Spleen (tissue), 13 donors: ENCODE results near the gene PAGE5. TPM values are rescaled to one million over a fixed set of nuclear protein-coding genes. Genes with fewer than 3 reads are reported as not detected.

ENCODE experiments used
- DNase-seq: peaks from one replicate; pipeline ENCODE4 v3.0.0-alpha.2; 2020
- H3K27ac ChIP-seq, 8 donors: fragments of 200-600 bp; sonication (generic) in 7 of 8; 1 replicate in 4 of 8; 2 replicates in 4 of 8; pipeline versions ENCODE4 v1.5.0 to v1.8.0; 2016 to 2021; ENCODE audit warnings: inconsistent platforms in 4 of 8, mild to moderate bottlenecking in 4 of 8, moderate library complexity in 1 of 8
- H3K27me3 ChIP-seq, 7 donors: fragments of 200-600 bp; sonication (generic) in 6 of 7; replicated peaks in 1 of 7; 1 replicate in 4 of 7; 2 replicates in 3 of 7; pipeline versions ENCODE4 v1.5.0 to v1.8.0; 2016 to 2021; ENCODE audit warnings: inconsistent platforms in 3 of 7, mild to moderate bottlenecking in 1 of 7
- H3K36me3 ChIP-seq, 6 donors: fragments of 200-600 bp; sonication (generic) in 5 of 6; 1 replicate in 4 of 6; 2 replicates in 2 of 6; pipeline versions ENCODE4 v1.5.0 to v1.8.0; 2016 to 2021; ENCODE audit warnings: inconsistent platforms in 2 of 6
- H3K4me1 ChIP-seq, 6 donors: fragments of 200-600 bp; sonication (generic) in 5 of 6; 1 replicate in 3 of 6; 2 replicates in 3 of 6; pipeline versions ENCODE4 v1.5.0 to v1.8.0; 2016 to 2021; ENCODE audit warnings: inconsistent platforms in 3 of 6
- H3K4me3 ChIP-seq, 8 donors: fragments of 200-600 bp; sonication (generic) in 7 of 8; 1 replicate in 4 of 8; 2 replicates in 4 of 8; pipeline versions ENCODE4 v1.5.0 to v1.8.0; 2016 to 2021; ENCODE audit warnings: inconsistent platforms in 4 of 8, mild to moderate bottlenecking in 4 of 8, moderate library complexity in 2 of 8
- H3K9me3 ChIP-seq, 8 donors: fragments of 200-600 bp; sonication (generic) in 7 of 8; 1 replicate in 4 of 8; 2 replicates in 4 of 8; pipeline versions ENCODE4 v1.5.0 to v1.8.0; 2016 to 2021; ENCODE audit warnings: inconsistent platforms in 4 of 8
- CTCF ChIP-seq, 11 experiments: fragments of 200-600 bp in 7 of 11; fragments of 450-650 bp in 4 of 11; sonication (generic) in 4 of 11; IDR thresholded peaks in 8 of 11; conservative IDR thresholded peaks in 3 of 11; 1 replicate in 7 of 11; 2 replicates in 4 of 11; pipeline versions ENCODE4 v1.4.0 to v1.8.0; 2016 to 2021; ENCODE audit warnings: antibody characterized with exemption in 11 of 11, inconsistent platforms in 4 of 11, mild to moderate bottlenecking in 1 of 11
- POLR2A ChIP-seq, 3 donors: fragments of 450-650 bp; IDR thresholded peaks; one replicate each; pipeline ENCODE4 v1.5.1; 2017; ENCODE audit warnings: antibody characterized with exemption in 3 of 3, mild to moderate bottlenecking in 1 of 3
- POLR2AphosphoS5 ChIP-seq, 3 donors: sonication (generic); formaldehyde crosslinking; IDR thresholded peaks; one replicate each; pipeline ENCODE4 v1.5.1; 2017; ENCODE audit warnings: antibody characterized with exemption in 3 of 3
- WGBS, 5 donors: extraction: QIAGEN DNeasy Blood & Tissue Kit in 3 of 5; methylation state at CpG; one replicate each; pipeline versions ENCODE4 v1.1.5 to v1.1.7; 2013 to 2018; 5-methylcytosine and 5-hydroxymethylcytosine counted together
- intact Hi-C: fragments of 100-400 bp; cut with DNase I; formaldehyde crosslinking; loops from one replicate; pipeline ENCODE4 v1.15.0; 2023; ENCODE audit warnings: low total_unique reads
- long read RNA-seq, 2 donors: transcript quantifications; one replicate each; lab custom pipeline, GENCODE V29; 2026
- polyA plus RNA-seq, 3 donors: library from polyadenylated mRNA; stranded (reverse); fragments of 200-250 nt; gene quantifications; one replicate each; pipeline ENCODE4 v1.2.1, GENCODE V29; 2013
- total RNA-seq, 7 donors: library from RNA; depleted of rRNA in 3 of 7; stranded (reverse); fragments of >200 nt in 3 of 7; fragmentation: NEBNext Ultra II Directional in 4 of 7; extraction: Animal tissue kit (Norgen Biotek cat#: 25700) in 4 of 7; gene quantifications; one replicate each; pipeline versions ENCODE4 v1.1.0 to v1.2.1, GENCODE V29; 2016 to 2021
- donor health status: healthy with polysubstance abuse.
- donor health status: DM: no; HTN: no; CAD: no; lungs with moderate emphysema.
- donor health status: DM: no; HTN: no; CAD: no.
- donor health status: Bipolar disorder and iron deficiency.
- donor health status: healthy.
- donor health status: DM: no; HTN: no; CAD: no.
- donor health status: DM: yes; HTN: yes; CAD: no.

Gene PAGE5
- total RNA-seq (not detected), polyA plus RNA-seq (under 1 TPM in 1 of 3 donors, not detected in 2; 0.50 TPM)
- long read RNA-seq, donor 1, result 0 reads
- long read RNA-seq, donor 2, result 0 reads

- Histone ChIP-seq H3K9me3 (no peaks in the 10 kb centered on the region), H3K27me3 (no peaks in the 10 kb centered on the region), H3K27ac (no peak within 1 kb of the TSS), H3K4me1 (no peaks in the 10 kb centered on the region), H3K36me3 (no peaks in the 10 kb centered on the region), H3K4me3 (no peak within 1 kb of the TSS)
- peak; percentile 50 for DNase-seq
- WGBS, 5 donors, result 78 to 89% (median 82%) methylated on average over 27 to 30 of the region's 30 CpGs
- TF ChIP-seq POLR2A (IDR thresholded peaks at IDR 0.05), result no peak
- TF ChIP-seq CTCF (IDR thresholded peaks at IDR 0.05 in 8 of 11, conservative IDR thresholded peaks at IDR 0.05 in 3 of 11), result no peak
- TF ChIP-seq POLR2AphosphoS5 (IDR thresholded peaks at IDR 0.05), result no peak
- intact Hi-C loops, result no loop called here
Measured at GRCh38 chrX:55220119-55220794, at the start of gene PAGE5. PAGE5 (plus strand) TSS chrX:55220346; CDS start chrX:55221383, 1,037 bp downstream.

DNA sequence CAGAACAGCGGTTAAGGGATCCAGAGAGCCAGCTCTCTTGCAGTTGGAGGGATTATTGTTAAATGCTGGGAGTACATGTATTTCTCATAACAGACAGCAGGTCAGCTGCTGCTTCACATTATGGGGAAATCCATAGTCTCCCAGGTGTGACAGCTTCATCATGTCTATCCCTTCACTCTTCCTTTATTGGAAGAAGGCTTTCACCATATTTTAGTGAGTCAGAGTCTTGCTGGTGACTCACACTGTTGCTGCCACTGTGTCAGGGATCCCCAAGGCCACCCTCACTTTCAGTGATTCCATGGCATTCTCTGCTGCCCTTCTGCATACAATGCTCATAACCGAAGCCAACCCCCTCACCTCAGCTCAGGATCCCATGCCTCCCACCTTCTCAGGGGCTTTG is 32.9 kb upstream of the PAGE5 start:
- WGBS, 5 donors, result 76 to 95% (median 80%) methylated on average over 2 of the region's 2 CpGs
- DNase-seq, result no peak
- H3K27me3 ChIP-seq, result no peaks in the 10 kb centered on the region
- H3K27ac ChIP-seq, result no peak overlapping the region
- no peak overlapping the region for H3K4me3 ChIP-seq
- no peaks in the 10 kb centered on the region for H3K4me1 ChIP-seq
- H3K9me3 ChIP-seq, result no peaks in the 10 kb centered on the region
- intact Hi-C loops, result no loop called here
- TF ChIP-seq POLR2AphosphoS5 (IDR thresholded peaks at IDR 0.05) (no peak), CTCF (IDR thresholded peaks at IDR 0.05 in 8 of 11, conservative IDR thresholded peaks at IDR 0.05 in 3 of 11) (no peak), POLR2A (IDR thresholded peaks at IDR 0.05) (no peak)
- H3K36me3 ChIP-seq, result no peaks in the 10 kb centered on the region

GRCh38 chrX:55196688-55197087 is 23.5 kb upstream of the PAGE5 start:
- Histone ChIP-seq H3K27me3 (peaks cover 0 to 3% (median 0%) of the 10 kb centered on the region in 7 donors), H3K36me3 (no peaks in the 10 kb centered on the region), H3K4me3 (no peak overlapping the region), H3K9me3 (peaks cover 0 to 39% (median 1%) of the 10 kb centered on the region in 8 donors), H3K27ac (no peak overlapping the region), H3K4me1 (no peaks in the 10 kb centered on the region)
- WGBS, 5 donors, result 0 to 97% (median 87%) methylated on average over 1 of the region's 1 CpG
- DNase-seq, result no peak
- TF ChIP-seq POLR2AphosphoS5 (IDR thresholded peaks at IDR 0.05), result no peak
- no peak for TF ChIP-seq CTCF (IDR thresholded peaks at IDR 0.05 in 8 of 11, conservative IDR thresholded peaks at IDR 0.05 in 3 of 11)
- no peak for TF ChIP-seq POLR2A (IDR thresholded peaks at IDR 0.05)
- intact Hi-C loops, result no loop called here

DNA sequence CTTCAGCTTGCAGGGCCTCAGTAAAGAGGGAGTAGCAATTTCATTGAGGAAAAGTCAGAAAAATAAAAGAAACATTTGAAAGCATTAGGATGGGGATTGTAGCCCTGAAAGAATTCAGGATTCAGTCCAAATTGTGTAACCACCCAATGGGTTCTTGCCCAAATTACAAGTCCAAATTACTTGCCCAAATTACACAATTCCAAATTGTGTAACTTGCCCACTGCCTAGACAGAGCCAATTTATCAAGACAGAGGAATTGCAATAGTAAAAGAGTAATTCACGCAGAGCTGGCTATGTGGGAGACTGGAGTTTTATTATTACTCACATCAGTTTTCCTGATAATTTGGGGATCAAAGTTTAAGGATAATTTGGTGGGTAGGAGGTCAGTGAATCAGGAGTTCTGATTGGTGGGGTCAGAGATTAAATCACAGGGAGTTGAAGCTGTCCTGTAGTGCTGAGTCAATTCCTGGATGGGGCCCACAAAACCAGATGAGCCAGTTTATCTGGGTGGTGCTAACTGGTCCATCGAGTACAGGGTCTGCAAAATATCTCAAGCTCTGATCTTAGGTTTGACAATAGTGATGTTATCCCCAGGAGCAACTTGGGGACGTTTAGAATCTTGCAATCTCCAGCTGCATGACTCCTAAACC is 18.1 kb upstream of the PAGE5 start:
- intact Hi-C loops, result no loop called here
- 39 to 68% (median 39%) methylated on average over 2 to 3 of the region's 3 CpGs for WGBS, 5 donors

More for the DNA sequence above, 18.1 kb upstream of the PAGE5 start:
- Histone ChIP-seq H3K9me3 (peaks cover 0 to 10% (median 0%) of the 10 kb centered on the region in 8 donors), H3K36me3 (no peaks in the 10 kb centered on the region), H3K27ac (no peak overlapping the region), H3K4me1 (no peaks in the 10 kb centered on the region), H3K27me3 (peaks cover 0 to 3% (median 0%) of the 10 kb centered on the region in 7 donors), H3K4me3 (no peak overlapping the region)
- DNase-seq, result no peak
- TF ChIP-seq POLR2AphosphoS5 (IDR thresholded peaks at IDR 0.05) (no peak), CTCF (IDR thresholded peaks at IDR 0.05 in 8 of 11, conservative IDR thresholded peaks at IDR 0.05 in 3 of 11) (no peak), POLR2A (IDR thresholded peaks at IDR 0.05) (no peak)
